ENCODE results near the gene GALNT17.

Gene GALNT17

GRCh38 chr7:71270558-71270957 is 138.6 kb downstream of the GALNT17 start:
- no peak for DNase-seq (ENCODE audit: low read depth)
- H3K4me3 ChIP-seq (ENCODE audit: low read depth, low read length) = no peak overlapping the region

GRCh38 chr7:71271203-71271602 is 139.3 kb downstream of the GALNT17 start:
- no peak overlapping the region for H3K4me3 ChIP-seq (ENCODE audit: low read depth, low read length)
- DNase-seq (ENCODE audit: low read depth) = no peak

- H3K4me3 ChIP-seq (ENCODE audit: low read depth, low read length) = no peak overlapping the region
Observed at GRCh38 chr7:71272509-71273490, 140.9 kb downstream of the GALNT17 start.

GRCh38 chr7:71278257-71278656 is 146.3 kb downstream of the GALNT17 start:
- no peak overlapping the region for H3K4me3 ChIP-seq (ENCODE audit: low read depth, low read length)
- DNase-seq (ENCODE audit: low read depth) = no peak

More at GRCh38 chr7:71272509-71273490, 140.9 kb downstream of the GALNT17 start:
- DNase-seq (ENCODE audit: low read depth) = no peak

- DNase-seq (ENCODE audit: low read depth) = no peak
- H3K4me3 ChIP-seq (ENCODE audit: low read depth, low read length) = no peak overlapping the region
Observed at GRCh38 chr7:71281261-71281660, 149.3 kb downstream of the GALNT17 start.

GRCh38 chr7:71283802-71284201 is 151.9 kb downstream of the GALNT17 start:
- H3K4me3 ChIP-seq (ENCODE audit: low read depth, low read length) = no peak overlapping the region
- no peak for DNase-seq (ENCODE audit: low read depth)

GRCh38 chr7:71285571-71286145 is 153.7 kb downstream of the GALNT17 start:
- DNase-seq (ENCODE audit: low read depth) = no peak
- no peak overlapping the region for H3K4me3 ChIP-seq (ENCODE audit: low read depth, low read length)

- no peak overlapping the region for H3K4me3 ChIP-seq (ENCODE audit: low read depth, low read length)
- DNase-seq (ENCODE audit: low read depth) = no peak
Observed at GRCh38 chr7:71286336-71286735, 154.4 kb downstream of the GALNT17 start.

- no peak overlapping the region for H3K4me3 ChIP-seq (ENCODE audit: low read depth, low read length)
- DNase-seq (ENCODE audit: low read depth) = no peak
Observed at GRCh38 chr7:71286924-71287323, 155.0 kb downstream of the GALNT17 start.

GRCh38 chr7:71290452-71290851 is 158.5 kb downstream of the GALNT17 start:
- DNase-seq (ENCODE audit: low read depth) = no peak

GRCh38 chr7:71298378-71298777 is 166.4 kb downstream of the GALNT17 start:
- no peak overlapping the region for H3K4me3 ChIP-seq (ENCODE audit: low read depth, low read length)
- DNase-seq (ENCODE audit: low read depth) = no peak

More at GRCh38 chr7:71290452-71290851, 158.5 kb downstream of the GALNT17 start:
- no peak overlapping the region for H3K4me3 ChIP-seq (ENCODE audit: low read depth, low read length)

GRCh38 chr7:71300086-71300485 is 168.1 kb downstream of the GALNT17 start:
- H3K4me3 ChIP-seq (ENCODE audit: low read depth, low read length) = no peak overlapping the region
- DNase-seq (ENCODE audit: low read depth) = no peak

GRCh38 chr7:71300603-71301002 is 168.7 kb downstream of the GALNT17 start:
- no peak for DNase-seq (ENCODE audit: low read depth)
- H3K4me3 ChIP-seq (ENCODE audit: low read depth, low read length) = no peak overlapping the region

GRCh38 chr7:71301167-71301566 is 169.2 kb downstream of the GALNT17 start:
- no peak overlapping the region for H3K4me3 ChIP-seq (ENCODE audit: low read depth, low read length)
- no peak for DNase-seq (ENCODE audit: low read depth)

- H3K4me3 ChIP-seq (ENCODE audit: low read depth, low read length) = no peak overlapping the region
- DNase-seq (ENCODE audit: low read depth) = peak; percentile 11
Observed at GRCh38 chr7:71303566-71303965, 171.6 kb downstream of the GALNT17 start.

GRCh38 chr7:71308096-71308495 is 176.2 kb downstream of the GALNT17 start:
- no peak overlapping the region for H3K4me3 ChIP-seq (ENCODE audit: low read depth, low read length)
- DNase-seq (ENCODE audit: low read depth) = peak; percentile 10

GRCh38 chr7:71311576-71311975 is 179.6 kb downstream of the GALNT17 start:
- DNase-seq (ENCODE audit: low read depth) = no peak
- no peak overlapping the region for H3K4me3 ChIP-seq (ENCODE audit: low read depth, low read length)

GRCh38 chr7:71312755-71313490 is 181.0 kb downstream of the GALNT17 start:
- no peak overlapping the region for H3K4me3 ChIP-seq (ENCODE audit: low read depth, low read length)
- no peak for DNase-seq (ENCODE audit: low read depth)

GRCh38 chr7:71313553-71313952 is 181.6 kb downstream of the GALNT17 start:
- DNase-seq (ENCODE audit: low read depth) = no peak
- no peak overlapping the region for H3K4me3 ChIP-seq (ENCODE audit: low read depth, low read length)

GRCh38 chr7:71320916-71321315 is 189.0 kb downstream of the GALNT17 start:
- no peak for DNase-seq (ENCODE audit: low read depth)
- no peak overlapping the region for H3K4me3 ChIP-seq (ENCODE audit: low read depth, low read length)

All from skeletal muscle cell (primary cell).